Epithelial cell of proximal tubule (primary cell): Measurements from ENCODE around the gene OXLD1. TPM values are rescaled to one million over a fixed set of nuclear protein-coding genes. Genes with fewer than 3 reads are reported as not detected.
A peak's percentile ranks its signal among the peaks of the same experiment; 100 is the strongest.

Experiments used
- DNase-seq: peaks from one replicate; pipeline ENCODE4 v3.0.0-alpha.2; 2011; ENCODE audit warnings: low read depth
- H3K4me3 ChIP-seq: 2 replicates; pipeline ENCODE4 v1.5.1; 2011; ENCODE audit warnings: low read depth, mild to moderate bottlenecking, low read length
- CTCF ChIP-seq: conservative IDR thresholded peaks from 2 replicates; pipeline ENCODE4 v1.5.1; 2012; ENCODE audit warnings: low read depth, mild to moderate bottlenecking, low read length
- total RNA-seq: library from RNA; depleted of rRNA; stranded (reverse); fragments of >200 nt; gene quantifications from 2 replicates; pipeline ENCODE4 v1.2.3, GENCODE V29; 2015

The OXLD1 gene
- total RNA-seq, 1 donor from 2014 or later: 24.4 TPM

GRCh38 chr17:81701288-81702071 is 35.1 kb upstream of the OXLD1 start:
- peak; percentile 23 for TF ChIP-seq CTCF
- H3K4me3 ChIP-seq: peak overlapping the region; percentile 96
- DNase-seq: no peak

- no peak for DNase-seq
- H3K4me3 ChIP-seq: no peak overlapping the region
- TF ChIP-seq CTCF: no peak
Measured at GRCh38 chr17:81700353-81701287, 34.2 kb upstream of the OXLD1 start.

GRCh38 chr17:81697261-81698044 is 31.0 kb upstream of the OXLD1 start:
- H3K4me3 ChIP-seq: no peak overlapping the region
- no peak for DNase-seq
- TF ChIP-seq CTCF: no peak

- no peak overlapping the region for H3K4me3 ChIP-seq
- DNase-seq: no peak
- no peak for TF ChIP-seq CTCF
Measured at GRCh38 chr17:81696218-81696941, 30.0 kb upstream of the OXLD1 start.

GRCh38 chr17:81695801-81696200 is 29.4 kb upstream of the OXLD1 start:
- no peak for DNase-seq
- no peak for TF ChIP-seq CTCF
- no peak overlapping the region for H3K4me3 ChIP-seq

GRCh38 chr17:81695211-81695610 is 28.8 kb upstream of the OXLD1 start:
- TF ChIP-seq CTCF: no peak
- no peak overlapping the region for H3K4me3 ChIP-seq
- DNase-seq: no peak
